Natural killer cell (primary cell): ENCODE results near the gene UGP2. TPM values are rescaled to one million over a fixed set of nuclear protein-coding genes. Genes with fewer than 3 reads are reported as not detected.

Experiments
- ATAC-seq, 3 donors: fragments of 150-1000 bp in 2 of 3; fragments of 200-7000 bp in 1 of 3; cut with Tn5 transposase; 1 replicate in 1 of 3; 2 replicates in 2 of 3; pipeline ENCODE4 v1.10.0; 2021; ENCODE audit warnings: mild to moderate bottlenecking in 2 of 3, moderate library complexity in 2 of 3
- DNase-seq, 2 donors: peaks; one replicate each; pipeline versions ENCODE4 v3.0.0 to v3.0.0-alpha.2; 2013 to 2021; ENCODE audit warnings: mixed read lengths in 1 of 2
- H3K27ac ChIP-seq: one replicate; pipeline ENCODE4 v1.5.1; 2013; ENCODE audit warnings: mild to moderate bottlenecking, low read length
- H3K27me3 ChIP-seq: one replicate; pipeline ENCODE4 v1.6.1; 2013; ENCODE audit warnings: low read length; ENCODE audit not compliant: control insufficient read depth, insufficient read depth
- H3K36me3 ChIP-seq: one replicate; pipeline ENCODE4 v1.6.1; 2013; ENCODE audit warnings: low read length; ENCODE audit not compliant: control insufficient read depth, insufficient read depth
- H3K4me1 ChIP-seq: one replicate; pipeline ENCODE4 v1.6.1; 2013; ENCODE audit warnings: low read length; ENCODE audit not compliant: control insufficient read depth, insufficient read depth
- H3K4me3 ChIP-seq: one replicate; pipeline ENCODE4 v1.5.1; 2013; ENCODE audit warnings: low read length
- H3K9me3 ChIP-seq: one replicate; pipeline ENCODE4 v1.6.1; 2013; ENCODE audit warnings: low read length; ENCODE audit not compliant: control insufficient read depth, insufficient read depth
- H3K27ac Mint-ChIP-seq, 2 donors: one replicate each; pipeline ENCODE4 v1.8.0; 2022; ENCODE audit warnings: mild to moderate bottlenecking in 2 of 2, mixed read lengths in 2 of 2, moderate library complexity in 1 of 2
- H3K27me3 Mint-ChIP-seq, 2 donors: one replicate each; pipeline ENCODE4 v1.8.0; 2022; ENCODE audit warnings: low read depth in 2 of 2, mixed read lengths in 2 of 2
- H3K36me3 Mint-ChIP-seq: one replicate; pipeline ENCODE4 v1.8.0; 2022; ENCODE audit warnings: mixed read lengths
- H3K4me1 Mint-ChIP-seq, 2 donors: one replicate each; pipeline ENCODE4 v1.8.0; 2022; ENCODE audit warnings: mixed read lengths in 2 of 2
- H3K4me3 Mint-ChIP-seq: one replicate; pipeline ENCODE4 v1.8.0; 2022; ENCODE audit warnings: mild to moderate bottlenecking, moderate library complexity, mixed read lengths
- H3K9me3 Mint-ChIP-seq, 2 donors: one replicate each; pipeline ENCODE4 v1.8.0; 2022; ENCODE audit warnings: mixed read lengths in 2 of 2
- CTCF ChIP-seq: fragments of 200-600 bp; IDR thresholded peaks from one replicate; pipeline ENCODE4 v1.8.0; 2022; ENCODE audit warnings: antibody characterized with exemption
- WGBS: methylation state at CpG from one replicate; pipeline ENCODE4 v1.1.7; 2013; ENCODE audit warnings: missing lambda C conversion rate; ENCODE audit not compliant: insufficient coverage; 5-methylcytosine and 5-hydroxymethylcytosine counted together
- intact Hi-C: fragments of 100-400 bp; cut with micrococcal nuclease; formaldehyde crosslinking; loops from one replicate; pipeline ENCODE4 v1.14.2; 2022
- total RNA-seq, 4 donors: library from RNA; stranded (reverse); fragments of 120-200 nt in 1 of 4; gene quantifications; one replicate each; pipeline versions ENCODE4 v1.2.3 to v1.2.4, GENCODE V29; 2013 to 2022

UGP2 gene
- total RNA-seq, 3 donors from 2014 or later (not counting 1 experiment from before 2014, with no cell fraction given): 100 to 117 (median 101) TPM

GRCh38 chr2:63818271-63818670 is 23.4 kb upstream of the UGP2 start:
- ATAC-seq (no peak), DNase-seq (no peak)
- intact Hi-C loops: no loop called here
- H3K4me3 ChIP-seq: no peak overlapping the region
- no peaks in the 10 kb centered on the region for H3K36me3 ChIP-seq
- Mint-ChIP-seq H3K27me3 (no peaks in the 10 kb centered on the region), H3K36me3 (no peaks in the 10 kb centered on the region), H3K9me3 (no peaks in the 10 kb centered on the region), H3K27ac (no peak overlapping the region), H3K4me1 (no peaks in the 10 kb centered on the region), H3K4me3 (no peak overlapping the region)
- H3K27me3 ChIP-seq: no peaks in the 10 kb centered on the region
- no CpG with 5 or more reads among the region's 2 CpGs for WGBS
- no peaks in the 10 kb centered on the region for H3K9me3 ChIP-seq
- TF ChIP-seq CTCF: no peak
- H3K27ac ChIP-seq: no peak overlapping the region
- H3K4me1 ChIP-seq: no peaks in the 10 kb centered on the region

GRCh38 chr2:63819256-63819655 is 22.4 kb upstream of the UGP2 start:
- Mint-ChIP-seq H3K4me1 (no peaks in the 10 kb centered on the region), H3K4me3 (no peak overlapping the region), H3K27me3 (no peaks in the 10 kb centered on the region), H3K36me3 (no peaks in the 10 kb centered on the region), H3K27ac (no peak overlapping the region), H3K9me3 (no peaks in the 10 kb centered on the region)
- no peaks in the 10 kb centered on the region for H3K4me1 ChIP-seq
- WGBS: 62% methylated on average over 3 of the region's 3 CpGs
- no peaks in the 10 kb centered on the region for H3K36me3 ChIP-seq
- DNase-seq (no peak), ATAC-seq (no peak)
- no peak overlapping the region for H3K27ac ChIP-seq
- TF ChIP-seq CTCF: no peak
- no peak overlapping the region for H3K4me3 ChIP-seq
- H3K9me3 ChIP-seq: no peaks in the 10 kb centered on the region
- intact Hi-C loops: no loop called here
- H3K27me3 ChIP-seq: no peaks in the 10 kb centered on the region

GRCh38 chr2:63819765-63820717 is 21.7 kb upstream of the UGP2 start:
- Histone ChIP-seq H3K9me3 (no peaks in the 10 kb centered on the region), H3K27ac (no peak overlapping the region), H3K4me3 (no peak overlapping the region), H3K4me1 (no peaks in the 10 kb centered on the region), H3K36me3 (no peaks in the 10 kb centered on the region), H3K27me3 (no peaks in the 10 kb centered on the region)
- no peak overlapping the region for H3K27ac Mint-ChIP-seq
- H3K9me3 Mint-ChIP-seq: no peaks in the 10 kb centered on the region
- intact Hi-C loops: no loop called here
- no peaks in the 10 kb centered on the region for H3K36me3 Mint-ChIP-seq
- H3K4me1 Mint-ChIP-seq: no peaks in the 10 kb centered on the region
- WGBS: 78% methylated on average over 5 of the region's 6 CpGs
- ATAC-seq (no peak), DNase-seq (no peak)
- no peaks in the 10 kb centered on the region for H3K27me3 Mint-ChIP-seq
- no peak for TF ChIP-seq CTCF
- no peak overlapping the region for H3K4me3 Mint-ChIP-seq
